ENCODE results near the gene CHIC1. TPM values are rescaled to one million over a fixed set of nuclear protein-coding genes. Genes with fewer than 3 reads are reported as not detected.
A peak's percentile ranks its signal among the peaks of the same experiment; 100 is the strongest.

CHIC1 gene
- total and polyA plus RNA-seq, 8 donors: 1.7 to 20.5 (median 3.0) TPM

- DNase-seq: no peak
- intact Hi-C loops (cut with DNase I; ENCODE audit: low total_unique reads): no loop called here
- Histone ChIP-seq H3K4me1 (no peaks in the 10 kb centered on the region), H3K36me3 (no peaks in the 10 kb centered on the region), H3K9me3 (no peaks in the 10 kb centered on the region), H3K27ac (no peak overlapping the region), H3K4me3 (no peak overlapping the region), H3K27me3 (no peaks in the 10 kb centered on the region)
- TF ChIP-seq POLR2AphosphoS5 (IDR thresholded peaks at IDR 0.05) (no peak), CTCF (IDR thresholded peaks at IDR 0.05) (no peak), POLR2A (IDR thresholded peaks at IDR 0.05) (no peak), EP300 (IDR thresholded peaks at IDR 0.05) (no peak)
Observed at GRCh38 chrX:73556159-73556558, 6.8 kb upstream of the CHIC1 start.

GRCh38 chrX:73561801-73562200 lies 1.2 kb upstream of the CHIC1 start:
- 25 to 43% (median 35%) methylated on average over 3 of the region's 3 CpGs for WGBS, 5 donors

GRCh38 chrX:73562458-73562857 lies 539 bp upstream of the CHIC1 start:
- no peak for TF ChIP-seq POLR2AphosphoS5 (IDR thresholded peaks at IDR 0.05)
- no peak for TF ChIP-seq CTCF (IDR thresholded peaks at IDR 0.05)
- no peak for TF ChIP-seq EP300 (IDR thresholded peaks at IDR 0.05)
- no peak for TF ChIP-seq POLR2A (IDR thresholded peaks at IDR 0.05)
- DNase-seq: no peak
- Histone ChIP-seq H3K4me3 (peak overlapping the region; percentile 54 to 69 (median 66)), H3K27me3 (no peaks in the 10 kb centered on the region), H3K9me3 (no peaks in the 10 kb centered on the region), H3K36me3 (no peaks in the 10 kb centered on the region), H3K27ac (peak overlapping the region in 4 of 5 donors; percentile 77 to 87 (median 83)), H3K4me1 (peaks cover 0 to 11% (median 5%) of the 10 kb centered on the region in 4 donors)
- intact Hi-C loops (cut with DNase I; ENCODE audit: low total_unique reads): no loop called here
- 0 to 30% (median 6%) methylated on average over 3 of the region's 3 CpGs for WGBS, 5 donors

More at GRCh38 chrX:73561801-73562200, 1.2 kb upstream of the CHIC1 start:
- DNase-seq: peak in 1 of 2 donors; percentile 54
- Histone ChIP-seq H3K4me3 (no peak overlapping the region), H3K27me3 (no peaks in the 10 kb centered on the region), H3K36me3 (no peaks in the 10 kb centered on the region), H3K4me1 (peaks cover 0 to 11% (median 5%) of the 10 kb centered on the region in 4 donors), H3K27ac (no peak overlapping the region), H3K9me3 (no peaks in the 10 kb centered on the region)
- intact Hi-C loops (cut with DNase I; ENCODE audit: low total_unique reads): no loop called here
- TF ChIP-seq POLR2A (IDR thresholded peaks at IDR 0.05) (no peak), POLR2AphosphoS5 (IDR thresholded peaks at IDR 0.05) (no peak), CTCF (IDR thresholded peaks at IDR 0.05) (no peak), EP300 (IDR thresholded peaks at IDR 0.05) (no peak)

GRCh38 chrX:73563738-73564068 lies 706 bp downstream of the CHIC1 start:
- WGBS, 5 donors: 2 to 20% (median 6%) methylated on average over 3 of the region's 3 CpGs
- peak in 1 of 2 donors; percentile 38 for DNase-seq
- H3K27me3 ChIP-seq: no peaks in the 10 kb centered on the region
- H3K9me3 ChIP-seq: no peaks in the 10 kb centered on the region
- intact Hi-C loops (cut with DNase I; ENCODE audit: low total_unique reads): no loop called here
- H3K4me1 ChIP-seq: peaks cover 0 to 11% (median 5%) of the 10 kb centered on the region in 4 donors
- H3K36me3 ChIP-seq: no peaks in the 10 kb centered on the region
- no peak for TF ChIP-seq CTCF (IDR thresholded peaks at IDR 0.05)
- TF ChIP-seq POLR2AphosphoS5 (IDR thresholded peaks at IDR 0.05): no peak
- no peak for TF ChIP-seq EP300 (IDR thresholded peaks at IDR 0.05)
- no peak for TF ChIP-seq POLR2A (IDR thresholded peaks at IDR 0.05)
- peak overlapping the region; percentile 54 to 69 (median 66) for H3K4me3 ChIP-seq
- peak overlapping the region; percentile 40 to 87 (median 83) for H3K27ac ChIP-seq
